ENCODE measurements around the gene FDX2. TPM values are rescaled to one million over a fixed set of nuclear protein-coding genes. Genes with fewer than 3 reads are reported as not detected.

Gene FDX2
- total RNA-seq, 1 experiment from 2014 or later, result 25.2 TPM

- in situ Hi-C loops (cut with HindIII; ENCODE audit: low sequenced_read_pairs), result no loop called here
- no peak for DNase-seq (ENCODE audit: low spot score)
Observed at GRCh38 chr19:10333758-10334587, 18.2 kb upstream of the FDX2 start.

- peak; percentile 98 for DNase-seq (ENCODE audit: low spot score)
- in situ Hi-C loops (cut with HindIII; ENCODE audit: low sequenced_read_pairs), result no loop called here
Observed at GRCh38 chr19:10332965-10333757, 17.3 kb upstream of the FDX2 start, which contains the start of gene RAVER1. TSS of gene RAVER1 (minus strand) at chr19:10333529. CDS start at chr19:10333507, 22 bp downstream.

- in situ Hi-C loops (cut with HindIII; ENCODE audit: low sequenced_read_pairs), result no loop called here
- no peak for DNase-seq (ENCODE audit: low spot score)
Observed at GRCh38 chr19:10332158-10332964, 16.5 kb upstream of the FDX2 start.

GRCh38 chr19:10329555-10329954 is 13.7 kb upstream of the FDX2 start:
- DNase-seq (ENCODE audit: low spot score), result no peak
- in situ Hi-C loops (cut with HindIII; ENCODE audit: low sequenced_read_pairs), result no loop called here

GRCh38 chr19:10328558-10329429 is 13.0 kb upstream of the FDX2 start:
- no peak for DNase-seq (ENCODE audit: low spot score)
- in situ Hi-C loops (cut with HindIII; ENCODE audit: low sequenced_read_pairs), result no loop called here

- DNase-seq (ENCODE audit: low spot score), result no peak
- in situ Hi-C loops (cut with HindIII; ENCODE audit: low sequenced_read_pairs), result no loop called here
Observed at GRCh38 chr19:10327793-10328192, 12.0 kb upstream of the FDX2 start.

- DNase-seq (ENCODE audit: low spot score), result no peak
- in situ Hi-C loops (cut with HindIII; ENCODE audit: low sequenced_read_pairs), result no loop called here
Observed at GRCh38 chr19:10325732-10326131, 9.9 kb upstream of the FDX2 start.

GRCh38 chr19:10321874-10322835 is 6.3 kb upstream of the FDX2 start:
- in situ Hi-C loops (cut with HindIII; ENCODE audit: low sequenced_read_pairs), result no loop called here
- DNase-seq (ENCODE audit: low spot score), result no peak

GRCh38 chr19:10321417-10321797 is 5.6 kb upstream of the FDX2 start:
- in situ Hi-C loops (cut with HindIII; ENCODE audit: low sequenced_read_pairs), result no loop called here
- no peak for DNase-seq (ENCODE audit: low spot score)

- DNase-seq (ENCODE audit: low spot score), result no peak
- in situ Hi-C loops (cut with HindIII; ENCODE audit: low sequenced_read_pairs), result no loop called here
Observed at GRCh38 chr19:10320602-10321416, 5.0 kb upstream of the FDX2 start.

- in situ Hi-C loops (cut with HindIII; ENCODE audit: low sequenced_read_pairs), result no loop called here
- no peak for DNase-seq (ENCODE audit: low spot score)
Observed at GRCh38 chr19:10318807-10319682, 3.2 kb upstream of the FDX2 start.

GRCh38 chr19:10317857-10318462 is 2.1 kb upstream of the FDX2 start:
- no peak for DNase-seq (ENCODE audit: low spot score)
- in situ Hi-C loops (cut with HindIII; ENCODE audit: low sequenced_read_pairs), result no loop called here

- no peak for DNase-seq (ENCODE audit: low spot score)
- in situ Hi-C loops (cut with HindIII; ENCODE audit: low sequenced_read_pairs), result no loop called here
Observed at GRCh38 chr19:10317045-10317856, 1.4 kb upstream of the FDX2 start.

- in situ Hi-C loops (cut with HindIII; ENCODE audit: low sequenced_read_pairs), result no loop called here
- DNase-seq (ENCODE audit: low spot score), result no peak
Observed at GRCh38 chr19:10316229-10317044, 622 bp upstream of the FDX2 start.

Data from G401 (cell line).